HG03575 (cell line): ENCODE data around the gene FAM177B.
"Not testable (repeated sequence)": the region's sequence is repeated elsewhere in the genome, so short reads cannot be mapped to it uniquely, and the experiment has no call there.

Experiments
- ATAC-seq: cut with Tn5 transposase; IDR thresholded peaks from one replicate; pipeline ENCODE4 v1.9.1; 2021; ENCODE audit not compliant: unreplicated experiment, insufficient number of reproducible peaks, low FRiP score; ENCODE audit errors: extremely low read depth

FAM177B gene

GRCh38 chr1:222736470-222736869 is 532 bp upstream of the FAM177B start:
- no peak for ATAC-seq

GRCh38 chr1:222739465-222739864 is 2.5 kb downstream of the FAM177B start:
- no peak for ATAC-seq

DNA sequence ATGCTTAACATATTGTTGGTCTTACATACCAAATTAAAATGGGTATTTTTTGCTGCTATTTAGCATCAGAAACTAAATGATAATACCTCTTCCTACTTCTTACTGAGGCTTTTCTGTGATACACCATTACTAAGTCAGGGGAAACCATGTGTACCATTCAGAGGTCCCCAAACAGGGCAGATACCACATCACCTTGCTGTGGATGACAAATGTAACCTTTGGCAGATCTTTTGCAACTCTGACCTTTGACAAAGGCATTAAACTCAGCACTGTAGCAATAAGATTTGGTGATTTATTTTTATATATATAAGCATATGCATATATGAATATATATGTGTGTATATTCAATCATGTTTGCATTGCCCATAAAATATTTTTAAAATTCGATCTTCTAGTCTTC is 2.9 kb downstream of the FAM177B start:
- no peak for ATAC-seq

DNA sequence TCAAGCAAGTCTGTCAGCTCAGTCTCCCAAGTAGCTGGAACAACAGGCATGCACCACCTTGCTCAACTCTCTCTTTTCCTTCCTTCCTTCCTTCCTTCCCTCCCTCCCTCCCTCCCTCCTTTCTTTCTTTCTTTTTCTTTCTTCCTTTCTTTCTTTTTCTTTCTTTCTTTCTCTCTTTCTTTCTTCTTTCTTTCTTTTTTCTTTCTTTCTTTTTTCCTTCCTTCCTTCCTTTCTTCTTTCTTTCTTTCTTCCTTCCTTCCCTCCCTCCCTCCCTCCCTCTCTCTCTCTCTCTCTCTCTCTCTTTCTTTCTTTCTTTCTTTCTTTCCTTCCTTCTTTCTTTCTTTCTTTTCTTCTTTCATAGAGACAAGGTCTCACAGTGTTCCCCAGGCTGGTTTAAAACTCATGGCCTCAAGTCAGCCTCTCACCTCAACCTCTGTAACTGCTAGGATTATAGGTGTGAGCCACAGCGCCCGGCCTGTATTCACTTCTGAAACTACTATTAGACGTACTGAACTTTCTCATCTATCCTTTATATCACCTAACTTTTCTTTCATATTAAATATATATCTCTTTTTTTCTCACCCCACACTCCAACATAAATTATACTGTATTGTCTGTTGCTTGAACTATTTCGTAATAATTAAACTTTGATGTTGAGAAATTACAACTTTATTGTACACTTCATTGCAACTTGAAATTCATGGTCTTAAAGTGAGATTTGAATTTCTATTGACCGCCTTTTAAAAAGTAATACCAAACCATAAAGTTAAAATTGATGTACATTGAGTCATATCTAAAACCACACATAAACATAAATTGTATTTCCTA is 4.8 kb downstream of the FAM177B start:
- not testable (repeated sequence) for ATAC-seq

GRCh38 chr1:222749927-222750326 is 12.9 kb downstream of the FAM177B start:
- no peak for ATAC-seq

DNA sequence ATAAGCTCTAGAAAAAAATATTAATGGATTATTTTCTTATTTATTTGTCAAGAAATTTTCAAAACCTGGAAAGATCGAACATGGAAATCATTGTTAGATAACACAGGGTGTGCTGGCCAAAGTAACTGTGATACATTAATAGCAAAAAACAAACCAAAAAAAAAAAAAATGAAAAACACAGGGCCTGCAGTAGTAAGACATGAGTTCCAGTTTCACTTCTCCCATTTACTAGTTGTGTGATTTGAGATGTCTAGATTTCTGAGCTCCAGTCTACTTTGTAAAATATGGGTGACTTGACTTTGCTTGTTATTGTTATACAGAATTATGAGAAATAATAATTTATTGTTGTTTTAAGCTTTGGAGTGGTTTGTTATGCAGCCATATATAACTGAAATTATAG is 13.6 kb downstream of the FAM177B start:
- ATAC-seq: no peak

GRCh38 chr1:222751255-222751654 is 14.3 kb downstream of the FAM177B start:
- ATAC-seq: no peak

DNA sequence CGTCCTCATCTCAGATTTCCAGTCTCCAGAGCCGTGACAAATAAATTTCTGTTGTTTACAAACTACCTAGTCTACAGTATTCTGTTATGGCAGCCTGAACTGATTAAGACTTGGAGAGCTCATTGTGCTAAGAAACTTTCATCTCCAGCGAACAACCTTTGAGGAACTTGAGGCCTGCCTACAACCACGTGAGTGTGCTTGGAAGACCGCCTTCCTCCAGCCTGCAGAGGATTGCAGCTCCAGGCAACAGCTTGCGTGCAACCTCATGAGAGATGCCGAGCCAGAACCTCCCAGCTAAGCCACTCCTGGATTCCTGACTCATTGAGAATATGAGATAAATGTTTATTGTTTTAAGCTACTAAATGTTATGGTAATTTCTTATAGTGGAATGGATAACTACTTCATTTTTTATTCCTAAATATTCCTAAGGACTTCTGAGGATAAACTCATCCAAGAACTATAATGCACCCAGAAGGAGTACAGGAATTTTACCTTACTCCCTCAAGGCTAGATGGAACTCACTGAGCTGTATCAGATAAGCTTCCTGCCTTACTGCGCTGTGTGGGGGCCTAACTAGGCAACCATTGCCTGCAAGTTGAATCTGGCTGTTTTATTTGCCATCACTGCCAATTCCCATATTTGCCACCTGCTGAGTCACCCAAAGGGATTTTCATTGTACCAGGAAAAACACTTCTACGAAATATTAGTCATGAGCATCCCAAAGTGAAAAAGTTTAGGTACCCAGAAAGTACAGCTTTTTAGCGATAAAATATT is 17.6 kb downstream of the FAM177B start:
- ATAC-seq: no peak

GRCh38 chr1:222757646-222758268 is 20.8 kb downstream of the FAM177B start:
- no peak for ATAC-seq

GRCh38 chr1:222759451-222760035 is 22.5 kb downstream of the FAM177B start:
- no peak for ATAC-seq

DNA sequence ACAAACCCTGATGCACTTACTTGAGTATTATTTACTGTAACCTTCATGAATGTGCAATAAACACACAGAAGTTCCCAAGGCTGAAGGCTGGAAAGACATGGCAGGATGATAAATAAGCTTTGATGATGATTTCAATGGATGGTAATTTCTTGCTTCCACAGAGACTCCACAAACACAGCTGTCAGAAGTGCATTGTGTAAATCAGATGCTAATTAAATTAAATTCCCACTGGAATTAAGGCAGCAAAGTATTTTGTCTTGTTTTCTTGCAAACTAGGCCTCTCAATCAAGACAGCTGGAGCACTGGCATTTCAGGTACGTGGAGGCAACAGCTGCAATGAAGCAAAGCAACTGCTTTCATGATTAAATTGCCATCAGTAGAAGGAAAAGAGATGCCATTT is 24.1 kb downstream of the FAM177B start:
- ATAC-seq: no peak

DNA sequence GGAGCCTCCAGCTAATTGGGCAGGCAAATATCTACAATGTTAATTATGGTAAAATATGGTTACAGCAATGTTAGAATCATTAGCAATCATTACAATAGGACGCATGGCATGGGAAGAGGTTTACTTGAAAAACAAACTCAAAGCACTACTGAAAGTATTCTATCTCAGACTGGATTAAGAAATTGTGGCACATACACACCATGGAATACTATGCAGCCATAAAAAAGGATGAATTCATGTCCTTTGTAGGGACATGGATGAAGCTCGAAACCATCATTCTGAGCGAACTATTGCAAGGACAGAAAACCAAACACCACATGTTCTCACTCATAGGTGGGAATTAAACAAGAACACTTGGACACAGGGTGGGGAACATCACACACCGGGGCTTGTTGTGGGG is 25.2 kb downstream of the FAM177B start:
- ATAC-seq: not testable (repeated sequence)

GRCh38 chr1:222767152-222767571 is 30.2 kb downstream of the FAM177B start:
- ATAC-seq: no peak

DNA sequence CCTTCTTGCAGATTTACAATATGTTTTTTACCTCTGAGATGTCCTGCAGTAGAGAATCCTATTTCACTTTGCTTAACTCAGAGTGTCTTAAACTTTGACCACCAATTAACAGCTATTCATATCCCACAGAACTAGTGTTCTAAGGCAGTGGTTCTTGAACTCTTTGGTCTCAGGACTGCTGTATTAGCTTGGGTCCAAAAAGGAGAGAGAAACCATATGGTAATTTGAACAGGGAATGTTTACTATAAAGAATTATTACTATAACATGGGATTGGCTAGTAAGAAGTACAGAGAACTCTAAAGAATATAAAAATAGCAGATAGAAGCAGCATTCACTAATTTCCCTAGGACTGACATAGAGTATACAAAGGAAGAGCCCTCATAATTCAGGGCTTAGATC is 31.6 kb downstream of the FAM177B start:
- no peak for ATAC-seq

DNA sequence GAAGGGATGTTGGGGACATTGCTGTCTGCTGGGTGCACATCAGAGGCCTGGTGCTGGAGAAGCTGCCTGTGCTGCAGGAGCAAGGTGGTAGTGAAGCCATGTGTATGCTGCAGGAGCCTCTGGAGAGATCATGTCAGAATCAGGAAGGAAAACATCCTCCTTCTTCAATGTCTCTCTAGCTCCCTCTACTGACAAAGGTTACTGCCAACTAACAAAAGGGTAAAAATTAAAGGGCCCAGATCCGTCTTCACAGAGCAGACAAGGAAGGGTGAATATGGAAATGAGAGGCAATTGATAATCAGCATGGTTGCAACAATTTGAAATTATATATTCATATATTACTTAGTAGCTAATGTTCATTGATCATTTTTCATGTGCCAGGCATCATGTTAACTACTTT is 32.2 kb downstream of the FAM177B start:
- no peak for ATAC-seq

DNA sequence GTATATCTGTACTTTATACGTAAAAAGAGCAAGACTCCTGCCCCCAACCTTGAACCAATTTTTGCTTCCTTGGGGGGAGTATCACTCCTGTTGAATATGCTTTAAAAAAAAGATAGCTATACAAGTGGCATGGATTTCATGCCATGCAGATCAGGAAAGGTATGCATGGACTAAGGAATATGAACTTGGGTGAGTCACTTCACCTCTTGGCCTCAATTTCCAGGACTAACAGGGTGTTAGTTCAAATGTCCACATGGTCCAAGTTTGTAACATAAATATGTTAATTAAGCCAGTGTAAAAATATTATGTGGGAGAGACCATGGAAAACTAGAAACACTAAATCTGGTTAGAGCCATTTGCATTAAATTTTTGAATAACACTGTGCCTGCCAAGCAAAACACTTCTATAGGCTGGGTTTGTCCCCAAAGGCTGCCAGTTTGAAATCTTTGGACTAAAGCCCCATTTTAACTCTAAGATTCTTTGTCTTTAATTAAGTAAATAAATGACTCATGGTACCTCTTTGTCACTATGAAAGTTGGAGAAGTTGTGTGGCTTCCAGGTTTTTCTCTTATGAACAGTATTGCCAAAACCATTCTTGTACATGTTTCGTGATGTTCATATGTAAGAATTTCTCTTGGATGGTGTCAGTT is 33.1 kb downstream of the FAM177B start:
- no peak for ATAC-seq

GRCh38 chr1:222772996-222773379 is 36.0 kb downstream of the FAM177B start:
- ATAC-seq: peak; percentile 55

GRCh38 chr1:222777463-222777862 is 40.5 kb downstream of the FAM177B start:
- no peak for ATAC-seq

- no peak for ATAC-seq
Measured at GRCh38 chr1:222777977-222778376, 41.0 kb downstream of the FAM177B start.
